HG02943 (cell line): ENCODE measurements around the gene ATP6AP1.
"Not testable (repeated sequence)": the region's sequence is repeated elsewhere in the genome, so short reads cannot be mapped to it uniquely, and the experiment has no call there.

Source experiments
- ATAC-seq: cut with Tn5 transposase; IDR thresholded peaks from one replicate; pipeline ENCODE4 v1.9.1; 2021; ENCODE audit warnings: mild to moderate bottlenecking, low read depth, moderate library complexity; ENCODE audit not compliant: unreplicated experiment

Gene ATP6AP1

DNA sequence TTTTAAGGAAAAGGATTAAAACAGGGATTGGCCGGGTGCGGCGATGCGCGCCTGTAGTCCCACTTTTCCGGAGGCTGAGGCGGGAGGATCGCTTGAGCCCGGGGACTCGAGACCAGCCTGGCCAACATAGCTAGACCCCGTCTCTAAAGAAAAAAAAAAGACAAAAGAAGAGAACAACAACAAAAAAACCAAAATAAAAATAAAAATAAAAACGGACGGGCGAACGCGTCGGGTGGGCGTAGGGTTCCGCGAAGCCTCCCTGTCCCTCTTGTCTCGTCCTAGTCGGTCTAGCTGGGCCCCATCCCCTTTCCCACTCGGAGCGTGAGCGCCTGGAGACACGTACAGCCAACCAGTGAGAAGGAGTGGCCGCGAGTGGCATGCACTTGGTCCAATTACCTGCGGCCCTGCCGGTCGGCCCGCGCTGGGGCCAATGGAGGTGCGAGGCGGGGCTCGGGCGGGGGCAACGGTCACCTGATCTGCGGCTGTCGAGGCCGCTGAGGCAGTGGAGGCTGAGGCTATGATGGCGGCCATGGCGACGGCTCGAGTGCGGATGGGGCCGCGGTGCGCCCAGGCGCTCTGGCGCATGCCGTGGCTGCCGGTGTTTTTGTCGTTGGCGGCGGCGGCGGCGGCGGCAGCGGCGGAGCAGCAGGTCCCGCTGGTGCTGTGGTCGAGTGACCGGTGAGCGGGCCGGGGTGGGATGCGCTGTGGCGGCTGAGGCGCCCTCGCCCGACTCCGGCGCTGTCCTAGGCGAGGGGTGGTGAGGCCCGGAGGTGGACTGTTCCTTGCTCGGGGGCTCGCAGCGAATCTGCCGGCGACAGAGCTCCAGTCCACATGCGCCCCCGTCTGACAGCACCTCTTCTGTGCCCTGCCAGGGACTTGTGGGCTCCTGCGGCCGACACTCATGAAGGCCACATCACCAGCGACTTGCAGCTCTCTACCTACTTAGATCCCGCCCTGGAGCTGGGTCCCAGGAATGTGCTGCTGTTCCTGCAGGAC lies at the start of gene ATP6AP1:
Gene ATP6AP1, plus strand, starts transcription at position 502 of the 996 bp plus-strand sequence. Its CDS starts 16 bp downstream, at position 518.
- peak; percentile 85 for ATAC-seq

DNA sequence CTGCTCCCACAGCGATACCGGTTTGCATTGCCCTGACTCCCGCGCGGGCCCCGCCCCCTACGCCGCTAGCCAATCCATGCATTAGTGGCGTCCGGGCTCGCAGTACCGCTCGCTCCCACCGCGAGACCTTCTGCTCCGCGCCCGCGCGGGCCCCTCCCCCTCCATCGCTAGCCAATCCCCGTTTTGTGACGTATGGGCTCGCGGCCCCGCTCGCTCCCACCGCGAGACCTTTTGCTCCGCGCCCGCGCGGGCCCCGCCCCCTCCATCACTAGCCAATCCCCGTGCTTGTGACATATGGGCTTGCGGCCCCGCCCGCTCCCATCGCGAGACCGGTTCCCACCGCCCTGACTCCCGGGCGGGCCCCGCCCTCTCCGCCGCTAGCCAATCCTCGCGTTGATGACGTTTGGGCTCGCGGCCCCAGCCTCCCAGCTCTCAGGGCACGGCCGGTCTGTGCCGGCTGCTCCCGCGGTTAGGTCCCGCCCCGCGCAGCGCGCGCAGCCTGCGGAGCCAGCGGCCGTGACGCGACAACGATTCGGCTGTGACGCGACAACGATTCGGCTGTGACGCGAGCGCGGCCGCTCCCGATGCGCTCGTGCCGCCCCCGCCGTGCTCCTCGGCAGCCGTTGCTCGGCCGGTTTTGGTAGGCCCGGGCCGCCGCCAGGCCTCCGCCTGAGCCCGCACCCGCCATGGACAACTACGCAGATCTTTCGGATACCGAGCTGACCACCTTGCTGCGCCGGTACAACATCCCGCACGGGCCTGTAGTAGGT lies 49.5 kb upstream of the ATP6AP1 start, which contains the start of gene EMD:
Gene EMD, plus strand, starts transcription at position 497 of the 770 bp plus-strand sequence. Its CDS starts 190 bp downstream, at position 687.
- ATAC-seq = peak; percentile 80

GRCh38 chrX:154379569-154379951 lies 48.9 kb upstream of the ATP6AP1 start:
- ATAC-seq = no peak

DNA sequence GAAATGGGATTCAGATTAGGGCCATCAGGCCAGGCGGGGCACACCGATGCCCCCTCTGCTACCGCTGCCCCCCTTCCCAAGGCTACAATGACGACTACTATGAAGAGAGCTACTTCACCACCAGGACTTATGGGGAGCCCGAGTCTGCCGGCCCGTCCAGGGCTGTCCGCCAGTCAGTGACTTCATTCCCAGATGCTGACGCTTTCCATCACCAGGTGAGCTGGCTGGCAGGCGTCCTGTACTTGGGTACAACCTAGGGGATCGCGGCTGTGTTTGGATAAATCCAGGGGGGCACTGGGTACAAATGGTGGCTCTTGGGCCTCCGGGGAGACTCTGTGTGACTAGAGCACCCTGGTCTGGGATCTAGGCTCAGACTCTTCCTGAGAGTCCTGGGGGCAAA lies 48.3 kb upstream of the ATP6AP1 start:
- no peak for ATAC-seq

DNA sequence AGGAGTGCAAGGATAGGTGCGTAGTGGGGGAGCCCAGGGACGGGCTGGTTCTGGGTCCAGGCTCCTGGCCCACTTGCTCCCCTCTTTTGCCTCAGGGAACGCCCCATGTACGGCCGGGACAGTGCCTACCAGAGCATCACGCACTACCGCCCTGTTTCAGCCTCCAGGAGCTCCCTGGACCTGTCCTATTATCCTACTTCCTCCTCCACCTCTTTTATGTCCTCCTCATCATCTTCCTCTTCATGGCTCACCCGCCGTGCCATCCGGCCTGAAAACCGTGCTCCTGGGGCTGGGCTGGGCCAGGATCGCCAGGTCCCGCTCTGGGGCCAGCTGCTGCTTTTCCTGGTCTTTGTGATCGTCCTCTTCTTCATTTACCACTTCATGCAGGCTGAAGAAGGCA lies 47.7 kb upstream of the ATP6AP1 start:
- ATAC-seq = no peak

GRCh38 chrX:154381271-154381670 lies 47.2 kb upstream of the ATP6AP1 start:
- ATAC-seq = no peak

- ATAC-seq = no peak
Observed at GRCh38 chrX:154382483-154383069, 45.9 kb upstream of the ATP6AP1 start.

DNA sequence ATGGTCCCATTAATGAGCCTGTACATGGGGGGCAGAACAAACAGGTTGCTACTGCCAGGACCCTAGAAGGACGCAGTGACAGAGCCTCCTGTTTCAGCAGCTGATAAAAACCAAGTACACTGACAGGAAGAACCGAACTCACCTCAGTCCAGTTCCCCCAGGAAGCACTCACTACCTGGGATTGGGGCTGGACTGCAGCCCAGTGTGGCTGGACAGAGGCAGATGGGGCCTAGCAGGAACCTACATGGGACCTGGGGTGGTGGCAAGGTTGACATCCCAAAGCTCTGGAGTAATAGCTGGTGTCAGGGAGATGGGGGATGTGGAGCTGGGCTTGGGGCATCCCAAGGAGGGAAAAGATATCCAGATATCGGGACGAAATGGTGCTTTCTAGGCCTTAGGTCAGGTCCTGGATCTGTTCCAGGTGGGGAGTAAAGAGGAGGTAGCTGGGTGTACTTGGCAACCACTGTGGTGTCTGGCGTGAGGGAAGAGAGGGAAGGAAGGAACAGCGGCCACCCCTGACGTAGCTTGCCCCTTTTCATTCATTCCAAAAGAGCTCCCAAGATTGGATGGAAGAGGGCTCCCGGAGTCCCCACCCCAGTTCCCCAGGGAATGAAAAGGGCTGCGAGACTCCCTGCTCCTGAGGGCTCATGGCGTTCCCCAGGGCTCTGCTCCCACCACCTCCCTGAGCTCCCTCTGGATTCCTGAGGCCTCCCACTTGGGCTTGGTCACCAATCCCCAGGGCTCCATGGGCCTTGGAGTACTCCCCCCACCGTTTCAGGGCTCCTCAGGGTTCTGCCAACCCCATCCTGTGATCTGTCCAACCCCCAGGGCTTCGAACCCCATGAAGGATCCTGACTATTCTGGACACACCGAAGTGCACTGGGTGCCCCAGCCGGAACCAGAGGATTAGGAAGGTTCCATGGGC lies 44.9 kb upstream of the ATP6AP1 start:
- ATAC-seq = no peak

- no peak for ATAC-seq
Observed at GRCh38 chrX:154384284-154384892, 44.1 kb upstream of the ATP6AP1 start.

DNA sequence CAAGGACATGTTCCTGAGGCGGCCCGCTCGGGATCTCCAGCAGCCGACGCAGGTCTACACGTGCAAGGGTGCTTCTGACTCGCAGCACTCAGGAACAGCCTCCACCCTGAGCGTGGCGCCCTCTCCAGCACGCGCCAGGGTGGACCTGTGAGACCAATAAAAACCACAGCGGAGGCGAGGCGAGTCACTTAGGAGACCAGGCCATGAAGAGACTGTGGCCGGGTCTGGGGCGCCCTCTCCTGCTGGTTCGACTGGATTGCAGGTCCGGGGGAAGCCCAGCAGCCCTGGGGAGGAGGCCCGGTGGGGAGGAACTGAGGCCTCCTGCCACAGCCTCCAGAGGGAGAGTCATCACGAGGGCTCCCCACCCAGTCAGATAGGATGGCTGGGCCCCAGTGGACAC lies 40.4 kb upstream of the ATP6AP1 start:
- ATAC-seq = not testable (repeated sequence)

DNA sequence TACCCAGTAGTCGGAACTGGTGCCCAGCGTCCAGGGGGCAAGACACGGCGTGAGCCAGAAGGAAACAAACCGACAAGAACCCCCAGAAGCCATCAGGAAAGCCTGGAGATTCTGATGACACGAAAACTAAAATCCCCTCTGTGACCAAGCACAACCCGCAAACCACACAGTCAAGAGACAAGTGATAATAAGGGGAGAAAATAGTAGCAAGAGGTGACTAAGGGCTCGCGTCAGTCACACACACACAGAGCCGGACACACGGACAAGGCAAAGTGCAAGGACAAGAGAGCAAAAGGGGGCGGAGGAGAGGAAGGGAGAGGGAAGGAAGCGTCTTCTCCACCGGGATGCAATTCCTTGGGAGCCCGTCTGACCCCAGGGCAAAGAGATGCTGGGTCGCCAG lies 39.8 kb upstream of the ATP6AP1 start:
- peak; percentile 22 for ATAC-seq

- ATAC-seq = peak; percentile 62
Observed at GRCh38 chrX:154389812-154390747, 38.4 kb upstream of the ATP6AP1 start.

GRCh38 chrX:154396363-154396762 lies 32.1 kb upstream of the ATP6AP1 start:
- not testable (repeated sequence) for ATAC-seq

- ATAC-seq = peak; percentile 68
Observed at GRCh38 chrX:154396973-154397887, 31.2 kb upstream of the ATP6AP1 start.

GRCh38 chrX:154397888-154398667 lies 30.4 kb upstream of the ATP6AP1 start, which contains the start of gene RPL10:
TSS of gene RPL10 (plus strand) at chrX:154398377. CDS start at chrX:154398520, 143 bp downstream.
- ATAC-seq = peak; percentile 58
